Breast epithelium (tissue), 3 donors: ENCODE measurements around the gene PRR33.

ENCODE experiments used
- POLR2A ChIP-seq: fragments of 450-650 bp; IDR thresholded peaks from one replicate; pipeline ENCODE4 v1.6.1; 2016; ENCODE audit warnings: antibody characterized with exemption, mild to moderate bottlenecking, moderate library complexity
- TF ChIP-seq, protein P1 (sequence below), 3 donors: fragments of 450-650 bp; IDR thresholded peaks; one replicate each; pipeline ENCODE4 v1.5.1; 2016 to 2017; ENCODE audit warnings: antibody characterized with exemption in 3 of 3, mild to moderate bottlenecking in 3 of 3, moderate library complexity in 3 of 3

DNA sequence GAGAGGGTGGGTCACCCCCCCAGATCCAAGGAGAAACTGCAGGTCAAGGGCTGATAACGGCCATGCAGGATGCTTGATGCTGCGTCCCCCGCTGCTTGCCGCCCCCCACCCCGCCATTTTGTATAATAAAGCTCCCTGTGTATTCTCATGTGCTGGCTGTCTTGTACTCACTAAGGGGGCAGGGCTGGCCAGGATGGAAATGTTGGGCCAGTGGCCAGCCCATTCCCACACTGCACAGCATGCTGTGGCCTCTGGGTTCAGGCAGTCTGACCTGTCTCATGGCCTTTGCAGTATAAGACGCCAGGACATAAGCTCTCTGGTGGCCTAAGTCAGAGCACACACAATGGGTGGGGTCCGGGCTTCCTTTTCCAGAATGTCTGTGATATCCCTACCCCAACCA lies 421 bp upstream of the PRR33 start:
- TF ChIP-seq, protein P1, sequence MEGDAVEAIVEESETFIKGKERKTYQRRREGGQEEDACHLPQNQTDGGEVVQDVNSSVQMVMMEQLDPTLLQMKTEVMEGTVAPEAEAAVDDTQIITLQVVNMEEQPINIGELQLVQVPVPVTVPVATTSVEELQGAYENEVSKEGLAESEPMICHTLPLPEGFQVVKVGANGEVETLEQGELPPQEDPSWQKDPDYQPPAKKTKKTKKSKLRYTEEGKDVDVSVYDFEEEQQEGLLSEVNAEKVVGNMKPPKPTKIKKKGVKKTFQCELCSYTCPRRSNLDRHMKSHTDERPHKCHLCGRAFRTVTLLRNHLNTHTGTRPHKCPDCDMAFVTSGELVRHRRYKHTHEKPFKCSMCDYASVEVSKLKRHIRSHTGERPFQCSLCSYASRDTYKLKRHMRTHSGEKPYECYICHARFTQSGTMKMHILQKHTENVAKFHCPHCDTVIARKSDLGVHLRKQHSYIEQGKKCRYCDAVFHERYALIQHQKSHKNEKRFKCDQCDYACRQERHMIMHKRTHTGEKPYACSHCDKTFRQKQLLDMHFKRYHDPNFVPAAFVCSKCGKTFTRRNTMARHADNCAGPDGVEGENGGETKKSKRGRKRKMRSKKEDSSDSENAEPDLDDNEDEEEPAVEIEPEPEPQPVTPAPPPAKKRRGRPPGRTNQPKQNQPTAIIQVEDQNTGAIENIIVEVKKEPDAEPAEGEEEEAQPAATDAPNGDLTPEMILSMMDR (IDR thresholded peaks at IDR 0.05) = no peak
- no peak for TF ChIP-seq POLR2A
